NCI-H460 (cell line): ENCODE measurements around the gene SAYSD1. TPM values are rescaled to one million over a fixed set of nuclear protein-coding genes. Genes with fewer than 3 reads are reported as not detected.

Experiments used
- DNase-seq: peaks from one replicate; pipeline ENCODE4 v3.0.0-alpha.2; 2016; ENCODE audit warnings: low read depth; ENCODE audit errors: extremely low read depth
- total RNA-seq: library from RNA; depleted of rRNA; stranded (reverse); fragments of >200 nt; shearing (Covaris generic); gene quantifications from 2 replicates; pipeline ENCODE4 v1.2.3, GENCODE V29; 2014

The SAYSD1 gene
- total RNA-seq, 1 experiment from 2014 or later: 8.9 TPM

GRCh38 chr6:39080246-39080875 lies 34.6 kb downstream of the SAYSD1 start:
- DNase-seq: no peak

GRCh38 chr6:39079197-39080125 lies 35.5 kb downstream of the SAYSD1 start:
- no peak for DNase-seq

- no peak for DNase-seq
Observed at GRCh38 chr6:39078695-39079094, 36.3 kb downstream of the SAYSD1 start.

GRCh38 chr6:39077882-39078594 lies 36.9 kb downstream of the SAYSD1 start:
- no peak for DNase-seq

- DNase-seq: no peak
Observed at GRCh38 chr6:39076623-39077535, 38.1 kb downstream of the SAYSD1 start.

- no peak for DNase-seq
Observed at GRCh38 chr6:39075807-39076622, 39.0 kb downstream of the SAYSD1 start.

- DNase-seq: no peak
Observed at GRCh38 chr6:39075010-39075686, 39.8 kb downstream of the SAYSD1 start.

- DNase-seq: no peak
Observed at GRCh38 chr6:39074486-39074885, 40.5 kb downstream of the SAYSD1 start.

GRCh38 chr6:39073471-39074355 lies 41.3 kb downstream of the SAYSD1 start:
- DNase-seq: no peak

- no peak for DNase-seq
Observed at GRCh38 chr6:39072830-39073229, 42.2 kb downstream of the SAYSD1 start.

- DNase-seq: no peak
Observed at GRCh38 chr6:39068391-39068790, 46.6 kb downstream of the SAYSD1 start.

GRCh38 chr6:39065561-39065960 lies 49.4 kb downstream of the SAYSD1 start:
- no peak for DNase-seq

GRCh38 chr6:39063526-39063925 lies 51.5 kb downstream of the SAYSD1 start:
- no peak for DNase-seq

- no peak for DNase-seq
Observed at GRCh38 chr6:39062014-39062740, 52.8 kb downstream of the SAYSD1 start.

GRCh38 chr6:39061588-39061987 lies 53.4 kb downstream of the SAYSD1 start:
- DNase-seq: no peak

GRCh38 chr6:39061182-39061581 lies 53.8 kb downstream of the SAYSD1 start:
- DNase-seq: no peak

- DNase-seq: no peak
Observed at GRCh38 chr6:39060467-39061160, 54.4 kb downstream of the SAYSD1 start.
